Left lobe of liver (tissue), 2 donors: Measurements from ENCODE around the gene SERPINB1. TPM values are rescaled to one million over a fixed set of nuclear protein-coding genes. Genes with fewer than 3 reads are reported as not detected.

ENCODE experiments used
- ATAC-seq: fragments of 200-7000 bp; cut with Tn5 transposase; one replicate; pipeline ENCODE4 v1.9.1; 2020; ENCODE audit warnings: mild to moderate bottlenecking, moderate library complexity
- DNase-seq: peaks from one replicate; pipeline ENCODE4 v3.0.0-alpha.2; 2020; ENCODE audit warnings: low spot score
- total RNA-seq: library from RNA; stranded (reverse); gene quantifications from one replicate; pipeline ENCODE4 v1.2.1, GENCODE V29; 2021
- donor health status: DM: no; HTN: no; CAD: no; lungs with moderate emphysema.
- donor health status: DM: no; HTN: yes; CAD: no.

The SERPINB1 gene
- total RNA-seq, 1 donor from 2014 or later: 9.5 TPM

- DNase-seq: no peak
- peak; percentile 37 for ATAC-seq
Measured at GRCh38 chr6:2795956-2796355, 45.7 kb downstream of the SERPINB1 start.

GRCh38 chr6:2795162-2795561, 46.5 kb downstream of the SERPINB1 start:
- ATAC-seq: no peak
- no peak for DNase-seq

DNA sequence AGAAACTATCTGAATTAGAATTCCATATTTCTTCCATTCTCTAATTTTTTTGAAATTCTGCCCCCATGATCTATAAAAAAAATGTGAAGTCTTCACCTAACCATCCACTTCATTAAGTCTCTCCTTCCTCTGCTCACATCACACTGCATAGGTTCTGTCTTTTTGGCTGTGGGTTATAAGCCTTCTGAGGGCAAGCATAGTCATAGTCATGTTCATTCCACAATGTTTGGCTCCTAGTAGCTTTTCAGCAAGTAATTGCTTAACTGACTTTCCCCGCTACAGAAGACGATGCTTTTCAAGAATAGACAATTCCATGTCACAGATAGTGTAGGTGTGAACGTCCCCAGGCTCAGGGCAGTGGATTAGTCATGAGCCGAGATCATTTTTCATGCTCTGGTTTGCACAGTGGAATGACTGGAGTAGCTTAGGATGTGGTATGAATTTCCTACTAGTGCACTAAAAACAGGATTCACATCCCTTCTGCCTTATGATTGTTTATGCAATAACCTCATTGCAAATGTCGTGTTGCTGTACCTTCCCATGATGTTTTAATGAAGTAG, 47.4 kb downstream of the SERPINB1 start:
- ATAC-seq (no peak), DNase-seq (no peak)

DNA sequence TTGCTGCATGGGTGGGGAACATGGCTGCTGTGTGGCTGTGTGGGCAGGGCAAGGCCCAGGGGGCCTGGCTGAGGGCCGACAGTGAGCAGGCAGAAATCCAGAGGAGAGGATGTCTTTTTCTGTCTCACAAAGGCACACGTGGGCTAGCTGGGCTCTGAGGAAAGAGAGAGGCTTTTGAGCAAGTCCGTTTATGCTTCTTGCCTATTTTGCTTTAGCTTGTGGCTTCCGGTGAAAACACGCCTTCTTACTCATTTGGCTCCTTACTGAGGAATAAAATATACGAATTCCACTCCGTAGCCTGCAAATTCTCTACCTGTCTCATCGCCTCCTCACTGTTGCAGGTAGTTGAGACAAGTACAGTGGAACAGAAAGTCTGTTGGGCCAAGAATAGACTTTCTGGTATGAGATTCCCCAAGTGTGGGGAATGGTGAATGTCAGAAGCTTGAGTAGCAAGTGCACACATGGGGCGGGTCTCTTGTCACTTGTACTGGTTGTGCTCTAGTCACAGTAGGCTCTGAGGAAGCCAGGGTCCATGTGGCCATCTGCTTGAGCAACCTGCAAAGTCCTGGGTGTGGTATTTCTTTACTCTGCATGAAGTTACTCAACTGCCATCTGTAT, 48.0 kb downstream of the SERPINB1 start:
- DNase-seq: no peak
- ATAC-seq: no peak

DNA sequence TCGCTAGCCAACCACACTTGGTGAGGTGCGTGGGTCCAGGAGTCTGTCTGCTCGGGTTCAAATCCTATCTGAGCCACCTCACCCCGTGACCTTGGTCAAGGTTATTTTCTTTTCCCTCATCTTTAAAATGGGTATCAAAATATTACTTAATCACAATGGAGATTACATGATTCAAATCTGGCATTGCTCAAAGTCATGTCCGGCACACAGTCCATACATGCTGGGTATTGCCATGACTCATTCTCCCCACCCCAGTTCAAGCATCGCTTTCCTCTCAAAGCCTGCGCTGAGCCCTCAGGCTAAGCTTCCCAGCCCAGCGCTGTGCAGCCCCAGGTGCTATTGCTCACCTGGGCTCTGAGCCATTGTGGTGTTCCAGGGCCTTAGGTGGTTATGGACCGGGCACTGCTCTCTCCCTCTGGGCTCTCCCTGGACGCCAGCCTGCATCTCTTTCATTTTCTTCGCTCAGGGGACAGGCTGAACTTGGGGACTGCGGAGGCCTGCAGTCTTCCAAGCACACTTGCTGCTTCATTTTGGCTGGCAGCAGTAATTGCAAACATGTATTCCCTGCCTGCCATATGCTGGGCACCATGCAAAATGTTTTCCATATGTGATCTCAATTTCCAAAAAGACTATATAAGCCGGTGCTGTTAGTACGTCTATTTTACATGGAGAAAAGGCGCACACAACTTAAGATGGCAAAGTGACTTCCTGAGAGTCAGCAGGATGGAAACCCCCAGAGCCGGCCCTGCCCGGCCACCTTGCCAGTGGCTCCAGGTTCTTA, 49.1 kb downstream of the SERPINB1 start:
- ATAC-seq (no peak), DNase-seq (no peak)

- ATAC-seq: no peak
- DNase-seq: no peak
Measured at GRCh38 chr6:2791450-2791974, 50.2 kb downstream of the SERPINB1 start.

DNA sequence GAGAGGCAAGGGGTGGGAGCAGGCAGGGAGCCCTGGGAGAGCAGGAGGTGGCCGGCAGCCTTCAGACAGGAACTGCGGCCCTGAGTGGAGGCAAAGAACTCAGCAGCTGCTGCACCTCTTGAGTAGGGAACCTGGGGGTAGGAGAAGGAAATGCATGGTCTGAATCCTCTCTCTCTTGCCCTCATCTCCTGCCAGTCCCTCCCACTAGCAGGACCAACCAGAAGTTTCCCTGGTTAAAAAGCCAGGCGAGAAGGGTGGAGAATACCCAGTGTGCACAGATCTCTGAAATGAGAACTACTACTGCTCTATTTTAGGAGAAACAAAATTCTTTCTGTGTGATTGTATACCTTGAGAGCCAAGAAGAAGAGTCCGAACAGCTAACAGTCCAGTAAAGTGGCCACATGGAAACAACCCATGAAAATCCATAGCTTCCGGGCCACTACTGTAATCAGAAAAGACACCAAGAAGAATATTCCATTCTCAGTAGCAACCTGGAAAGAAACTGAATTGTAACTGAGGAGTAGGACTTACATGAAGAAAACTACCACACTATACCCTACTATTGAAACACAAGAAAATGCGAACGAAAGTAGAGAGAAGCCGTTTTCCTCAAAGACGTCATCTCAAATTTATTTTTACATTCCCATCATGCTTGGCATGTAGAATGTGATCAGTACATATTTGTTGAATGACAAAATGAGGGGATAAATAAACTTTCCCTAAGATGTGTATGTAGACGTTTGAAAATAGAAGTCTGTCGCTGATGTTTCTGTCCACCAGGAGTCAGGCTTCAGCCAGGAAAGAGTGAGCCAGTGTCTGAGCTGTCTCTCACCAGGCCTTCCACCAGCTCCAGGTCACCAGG, 50.8 kb downstream of the SERPINB1 start:
- ATAC-seq: peak; percentile 97
- DNase-seq: no peak

DNA sequence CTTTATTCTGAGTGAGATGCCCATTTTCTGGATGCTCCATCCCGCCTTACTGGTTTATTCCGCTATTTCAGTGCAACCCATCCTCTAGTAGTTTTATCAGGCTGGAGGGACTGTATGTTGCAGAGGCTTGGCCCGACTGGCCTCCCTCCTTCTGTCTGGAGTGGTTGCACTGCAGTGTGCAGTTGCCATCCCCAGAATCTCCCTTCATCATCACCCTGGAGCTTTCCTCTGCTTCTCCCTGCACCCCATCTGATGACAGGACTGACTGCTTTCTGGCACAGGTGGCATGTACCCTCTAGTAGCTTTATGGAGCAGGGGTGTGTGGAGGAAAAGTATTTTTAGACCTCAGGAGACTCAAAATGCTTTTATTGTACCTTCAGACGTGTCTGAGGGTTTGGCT, 55.4 kb downstream of the SERPINB1 start:
- DNase-seq: no peak
- no peak for ATAC-seq

DNA sequence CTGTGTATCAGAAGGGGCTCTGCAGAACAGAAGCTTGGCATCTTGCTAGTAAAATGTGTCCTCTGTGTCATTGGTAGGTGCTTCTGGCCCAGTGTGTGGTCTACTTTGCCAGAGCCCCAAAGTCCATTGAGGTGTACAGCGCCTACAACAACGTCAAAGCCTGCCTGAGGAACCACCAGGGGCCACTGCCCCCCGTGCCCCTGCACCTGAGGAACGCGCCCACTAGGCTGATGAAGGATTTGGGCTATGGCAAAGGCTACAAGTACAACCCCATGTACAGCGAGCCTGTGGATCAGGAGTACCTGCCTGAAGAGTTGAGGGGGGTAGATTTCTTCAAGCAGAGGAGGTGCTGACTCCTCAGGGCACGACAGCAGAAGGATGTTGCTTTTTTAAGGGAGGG, 56.7 kb downstream of the SERPINB1 start:
- DNase-seq (no peak), ATAC-seq (no peak)

GRCh38 chr6:2784061-2784460, 57.6 kb downstream of the SERPINB1 start:
- DNase-seq: no peak
- ATAC-seq: no peak

DNA sequence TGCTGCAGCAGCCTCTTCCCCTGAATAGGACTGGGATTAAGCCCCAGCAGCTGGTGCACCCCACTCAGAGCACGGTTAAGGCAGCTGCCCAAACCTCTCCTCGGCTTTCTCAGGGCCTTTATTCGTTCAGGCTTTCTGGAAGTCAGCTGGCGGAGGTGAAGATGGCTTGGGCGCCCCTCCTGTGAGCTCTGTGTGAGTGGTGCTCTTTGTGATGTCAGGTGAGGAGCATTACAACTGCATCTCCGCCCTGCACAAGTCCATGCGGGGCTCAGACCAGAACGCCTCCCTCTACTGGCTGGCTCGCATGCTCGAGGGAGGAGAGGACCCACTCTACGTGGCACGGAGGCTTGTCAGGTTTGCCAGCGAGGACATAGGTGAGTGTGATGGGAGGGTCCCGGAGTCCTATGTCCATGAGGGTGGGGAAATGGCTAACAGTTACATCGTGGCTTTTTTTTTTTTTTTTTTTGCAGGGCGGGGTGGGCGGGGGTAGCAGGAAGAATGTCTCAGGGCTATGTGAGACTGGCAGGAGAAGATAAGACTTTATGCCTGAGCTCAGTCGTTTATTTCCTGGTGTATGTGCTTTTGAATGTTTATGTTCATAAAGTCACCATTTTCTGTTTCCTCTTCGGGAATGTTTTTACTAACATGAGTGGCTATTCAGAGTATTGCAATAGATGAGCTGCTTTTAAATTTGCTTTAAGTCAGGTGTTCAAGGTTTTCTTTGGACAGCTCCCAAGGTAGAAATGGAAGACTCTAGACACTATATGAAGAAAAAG, 58.3 kb downstream of the SERPINB1 start:
- DNase-seq (no peak), ATAC-seq (no peak)

GRCh38 chr6:2782825-2783187, 58.9 kb downstream of the SERPINB1 start:
- ATAC-seq: no peak
- DNase-seq: no peak

DNA sequence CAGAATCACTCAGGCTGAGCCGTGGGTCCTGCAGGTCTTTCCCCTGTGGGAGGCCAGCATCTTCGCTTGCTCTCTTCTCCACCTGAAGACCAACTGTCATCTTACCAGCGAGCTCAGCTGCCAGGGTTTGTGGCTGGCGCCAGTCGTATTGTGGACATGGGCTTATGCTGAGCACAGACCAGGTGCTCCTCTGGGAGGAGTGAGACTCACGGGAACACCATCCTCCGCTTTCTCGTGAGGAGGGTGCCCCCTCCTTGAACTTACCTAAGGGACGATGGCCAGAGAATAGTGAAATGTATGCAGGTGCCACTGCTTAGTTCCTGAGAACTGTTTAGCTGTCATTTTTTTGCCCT, 59.3 kb downstream of the SERPINB1 start:
- no peak for ATAC-seq

More for the DNA sequence above, 59.3 kb downstream of the SERPINB1 start:
- DNase-seq: no peak

Other genes with a start within 250 kb of the SERPINB1 start
- gene MYLK4, start 90.9 kb downstream of the SERPINB1 start, total RNA-seq: 0.25 TPM
- gene WRNIP1, start 76.5 kb downstream of the SERPINB1 start, total RNA-seq: 16.5 TPM
- 2.0 TPM for gene SERPINB9, start 61.4 kb upstream of the SERPINB1 start, total RNA-seq
- 31.8 TPM for gene SERPINB6, start 129.7 kb upstream of the SERPINB1 start, total RNA-seq
- gene NQO2, start 158.0 kb upstream of the SERPINB1 start, total RNA-seq: 62.7 TPM
- gene RIPK1, start 226.6 kb upstream of the SERPINB1 start, total RNA-seq: 12.6 TPM